Right lobe of liver (tissue), 6 donors: Measurements from ENCODE around the gene MED12L. TPM values are rescaled to one million over a fixed set of nuclear protein-coding genes. Genes with fewer than 3 reads are reported as not detected.

Source experiments
- ATAC-seq, 4 donors: fragments of 200-7000 bp; cut with Tn5 transposase; one replicate each; pipeline ENCODE4 v1.9.1; 2020; ENCODE audit warnings: mild to moderate bottlenecking in 4 of 4, moderate library complexity in 4 of 4
- DNase-seq, 3 donors: peaks; one replicate each; pipeline ENCODE4 v3.0.0-alpha.2; 2020
- H3K27ac ChIP-seq, 3 donors: fragments of 200-600 bp; one replicate each; pipeline ENCODE4 v1.8.0; 2022
- H3K27me3 ChIP-seq, 2 donors: fragments of 200-600 bp; one replicate each; pipeline ENCODE4 v1.8.0; 2022
- H3K36me3 ChIP-seq, 4 donors: fragments of 200-600 bp; sonication (generic) in 1 of 4; one replicate each; pipeline versions ENCODE4 v1.5.1 to v1.8.0; 2017 to 2022; ENCODE audit warnings: control low read depth in 1 of 4
- H3K4me1 ChIP-seq, 4 donors: fragments of 200-600 bp; sonication (generic) in 1 of 4; one replicate each; pipeline versions ENCODE4 v1.5.1 to v1.8.0; 2017 to 2022; ENCODE audit warnings: control low read depth in 1 of 4
- H3K4me3 ChIP-seq, 3 donors: fragments of 200-600 bp; one replicate each; pipeline ENCODE4 v1.8.0; 2022
- H3K9me3 ChIP-seq, 4 donors: fragments of 200-600 bp; sonication (generic) in 1 of 4; one replicate each; pipeline versions ENCODE4 v1.5.1 to v1.8.0; 2017 to 2022; ENCODE audit warnings: control low read depth in 1 of 4
- POLR2A ChIP-seq: fragments of 450-650 bp; IDR thresholded peaks from one replicate; pipeline ENCODE4 v1.6.1; 2017; ENCODE audit warnings: antibody characterized with exemption, mild to moderate bottlenecking
- WGBS: methylation state at CpG from one replicate; pipeline ENCODE4 v1.1.6; 2018; ENCODE audit warnings: low coverage, low lambda C conversion rate; ENCODE audit not compliant: insufficient coverage; ENCODE audit errors: missing lambda C conversion rate; 5-methylcytosine and 5-hydroxymethylcytosine counted together
- intact Hi-C, 2 donors: fragments of 100-400 bp; cut with DNase I; formaldehyde crosslinking; loops; one replicate each; pipeline versions ENCODE4 v1.11.2 to v1.14.1; 2022
- total RNA-seq, 6 experiments: library from RNA; depleted of rRNA in 2 of 6; stranded (reverse); fragments of >200 nt in 2 of 6; fragmentation: NEBNext Ultra II Directional in 3 of 6; extraction: Animal tissue kit (Norgen Biotek cat#: 25700) in 3 of 6; gene quantifications; one replicate each; pipeline versions ENCODE4 v1.1.0 to v1.2.4, GENCODE V29; 2016 to 2023
- TF ChIP-seq, protein P1 (sequence below), 4 donors: fragments of 200-600 bp in 3 of 4; fragments of 450-650 bp in 1 of 4; IDR thresholded peaks; one replicate each; pipeline versions ENCODE4 v1.5.1 to v1.8.0; 2016 to 2022; ENCODE audit warnings: antibody characterized with exemption in 4 of 4, mild to moderate bottlenecking in 2 of 4
- donor health status: DM: no; HTN: yes; CAD: no.
- donor health status: DM: no; HTN: no; CAD: no.
- donor health status: DM: no; HTN: no; CAD: no.
- donor health status: DM: no; HTN: yes; CAD: no.
- donor health status: DM: no; HTN: yes; CAD: no.

The MED12L gene
- total RNA-seq, 6 experiments from 2014 or later, result 0.04 to 0.64 (median 0.40) TPM

DNA sequence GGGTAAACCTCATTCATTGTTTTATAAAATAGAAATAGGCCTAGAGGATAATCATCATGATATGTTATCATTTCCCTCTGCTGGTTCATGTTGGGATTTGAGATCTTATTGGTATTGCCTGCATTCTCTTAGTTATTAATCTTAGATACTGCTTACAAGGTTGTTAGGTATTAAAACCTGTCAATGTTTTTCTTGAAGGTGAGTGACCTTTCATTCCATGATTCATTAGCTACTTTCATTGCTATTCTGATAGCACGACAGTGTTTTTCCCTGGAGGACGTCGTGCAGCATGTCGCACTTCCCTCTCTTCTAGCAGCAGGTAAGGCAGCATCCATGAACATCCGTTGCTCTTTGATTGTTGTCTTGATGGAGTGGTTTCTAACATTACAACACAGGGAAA lies 282.0 kb downstream of the MED12L start:
- no peak for TF ChIP-seq POLR2A
- TF ChIP-seq, protein P1, sequence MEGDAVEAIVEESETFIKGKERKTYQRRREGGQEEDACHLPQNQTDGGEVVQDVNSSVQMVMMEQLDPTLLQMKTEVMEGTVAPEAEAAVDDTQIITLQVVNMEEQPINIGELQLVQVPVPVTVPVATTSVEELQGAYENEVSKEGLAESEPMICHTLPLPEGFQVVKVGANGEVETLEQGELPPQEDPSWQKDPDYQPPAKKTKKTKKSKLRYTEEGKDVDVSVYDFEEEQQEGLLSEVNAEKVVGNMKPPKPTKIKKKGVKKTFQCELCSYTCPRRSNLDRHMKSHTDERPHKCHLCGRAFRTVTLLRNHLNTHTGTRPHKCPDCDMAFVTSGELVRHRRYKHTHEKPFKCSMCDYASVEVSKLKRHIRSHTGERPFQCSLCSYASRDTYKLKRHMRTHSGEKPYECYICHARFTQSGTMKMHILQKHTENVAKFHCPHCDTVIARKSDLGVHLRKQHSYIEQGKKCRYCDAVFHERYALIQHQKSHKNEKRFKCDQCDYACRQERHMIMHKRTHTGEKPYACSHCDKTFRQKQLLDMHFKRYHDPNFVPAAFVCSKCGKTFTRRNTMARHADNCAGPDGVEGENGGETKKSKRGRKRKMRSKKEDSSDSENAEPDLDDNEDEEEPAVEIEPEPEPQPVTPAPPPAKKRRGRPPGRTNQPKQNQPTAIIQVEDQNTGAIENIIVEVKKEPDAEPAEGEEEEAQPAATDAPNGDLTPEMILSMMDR (IDR thresholded peaks at IDR 0.05), result no peak
- no peak for ATAC-seq
- intact Hi-C loops, result no loop called here

DNA sequence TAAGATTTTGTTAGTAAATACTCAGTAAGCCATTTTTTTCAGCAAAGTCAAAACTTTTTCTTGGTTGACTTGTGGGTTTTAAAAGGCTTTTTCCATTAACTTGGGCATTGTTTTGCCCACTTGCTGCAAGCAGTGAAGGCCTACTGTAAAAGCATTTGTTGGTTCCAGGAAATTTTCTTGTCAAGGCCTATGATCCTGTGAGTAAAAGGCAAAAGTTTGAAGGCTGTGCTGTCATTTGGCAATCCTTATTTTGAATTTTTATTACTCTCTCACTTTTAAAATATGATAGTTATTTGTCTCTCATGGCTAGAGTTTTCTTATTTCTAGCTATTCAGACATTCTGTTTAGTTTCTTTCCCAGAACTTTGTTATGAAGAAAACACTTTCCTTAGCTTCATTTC lies 286.1 kb downstream of the MED12L start:
- intact Hi-C loops, result no loop called here

More for the DNA sequence above, 282.0 kb downstream of the MED12L start:
- 73% methylated on average over 5 of the region's 5 CpGs for WGBS
- DNase-seq, result no peak
- no peak overlapping the region for H3K27ac ChIP-seq
- H3K4me1 ChIP-seq, result no peaks in the 10 kb centered on the region
- H3K9me3 ChIP-seq, result no peaks in the 10 kb centered on the region
- H3K4me3 ChIP-seq, result no peak overlapping the region
- no peaks in the 10 kb centered on the region for H3K27me3 ChIP-seq
- H3K36me3 ChIP-seq, result no peaks in the 10 kb centered on the region

DNA sequence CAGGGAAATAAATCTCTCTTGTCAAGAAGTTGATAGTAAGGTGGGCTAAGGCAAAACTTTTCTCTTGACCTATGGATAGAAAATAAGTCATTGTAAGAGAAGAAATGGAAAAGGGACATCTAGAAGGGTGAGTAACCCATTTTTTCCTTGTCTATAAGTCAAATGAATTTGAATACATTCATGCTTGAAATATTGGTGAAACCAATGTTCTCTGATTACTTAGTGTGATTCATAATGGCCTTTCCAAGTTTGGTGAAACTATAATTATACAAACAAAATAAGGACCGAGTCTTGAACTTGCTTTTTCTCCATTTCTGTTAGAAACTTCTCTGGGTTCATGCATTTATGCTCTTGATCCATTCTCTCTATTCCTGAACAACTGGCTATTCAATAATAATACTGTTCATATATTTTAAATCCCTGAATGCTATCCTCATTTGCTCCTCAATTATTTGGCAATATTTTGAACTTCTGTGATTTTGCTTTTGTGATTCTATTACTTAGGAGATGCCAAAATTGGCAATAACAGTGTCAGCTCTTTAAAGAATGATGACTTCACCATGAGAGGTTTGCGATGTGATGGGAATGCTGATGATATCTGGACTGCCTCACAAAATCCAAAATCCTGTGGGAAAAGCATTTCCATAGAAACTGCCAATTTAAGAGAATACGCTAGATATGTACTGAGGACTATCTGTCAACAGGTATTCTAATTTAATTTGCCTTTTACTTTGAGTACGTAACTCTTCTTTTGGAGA lies 286.8 kb downstream of the MED12L start:
- DNase-seq (no peak), ATAC-seq (no peak)
- Histone ChIP-seq H3K4me3 (no peak overlapping the region), H3K9me3 (no peaks in the 10 kb centered on the region), H3K27ac (no peak overlapping the region), H3K4me1 (no peaks in the 10 kb centered on the region), H3K27me3 (no peaks in the 10 kb centered on the region), H3K36me3 (no peaks in the 10 kb centered on the region)
- WGBS, result 78% methylated on average over 4 of the region's 4 CpGs
- intact Hi-C loops, result no loop called here
- TF ChIP-seq POLR2A, result no peak
- TF ChIP-seq, protein P1 (IDR thresholded peaks at IDR 0.05), result no peak

More for the DNA sequence above, 286.1 kb downstream of the MED12L start:
- no peak overlapping the region for H3K4me3 ChIP-seq
- no peak for DNase-seq
- H3K27ac ChIP-seq, result no peak overlapping the region
- TF ChIP-seq, protein P1 (IDR thresholded peaks at IDR 0.05), result no peak
- no peak for TF ChIP-seq POLR2A
- no peaks in the 10 kb centered on the region for H3K27me3 ChIP-seq
- no peaks in the 10 kb centered on the region for H3K36me3 ChIP-seq
- ATAC-seq, result no peak
- no peaks in the 10 kb centered on the region for H3K4me1 ChIP-seq
- H3K9me3 ChIP-seq, result no peaks in the 10 kb centered on the region

DNA sequence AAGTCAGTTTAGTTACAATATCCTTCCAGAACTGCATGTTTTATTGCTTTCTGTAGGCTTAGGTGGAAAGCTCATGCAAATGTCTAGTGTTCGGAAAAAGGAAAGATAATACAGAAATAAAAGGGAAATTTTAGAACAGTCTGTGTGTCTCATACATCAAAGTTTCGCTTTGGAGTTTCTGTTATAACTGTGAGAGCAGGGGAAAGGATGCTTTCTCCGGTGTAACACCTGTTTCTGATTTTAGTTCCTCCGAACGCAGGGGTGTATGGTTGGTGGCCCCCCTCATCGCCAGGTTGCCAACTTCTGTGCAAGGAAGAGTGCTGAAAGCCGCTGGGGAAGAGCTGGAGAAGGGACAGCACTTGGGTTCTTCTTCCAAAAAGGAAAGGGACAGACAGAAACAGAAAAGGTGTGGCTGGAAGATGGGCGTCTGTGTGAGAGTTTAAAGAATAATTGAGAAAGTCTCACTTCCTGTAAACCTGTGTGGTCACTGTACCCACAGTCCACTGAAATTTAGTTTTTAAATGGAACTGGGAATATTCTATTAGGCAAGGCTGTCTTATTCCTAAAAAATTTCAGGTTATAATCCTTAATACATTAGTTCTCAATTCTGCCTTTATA lies 292.4 kb downstream of the MED12L start:
- no peaks in the 10 kb centered on the region for H3K4me1 ChIP-seq
- WGBS, result 68% methylated on average over 8 of the region's 8 CpGs
- no peak for ATAC-seq

More for the DNA sequence above, 292.4 kb downstream of the MED12L start:
- no peak overlapping the region for H3K4me3 ChIP-seq
- no peak overlapping the region for H3K27ac ChIP-seq
- no peak for TF ChIP-seq POLR2A
- TF ChIP-seq, protein P1 (IDR thresholded peaks at IDR 0.05), result no peak
- H3K9me3 ChIP-seq, result no peaks in the 10 kb centered on the region
- intact Hi-C loops, result no loop called here
- no peaks in the 10 kb centered on the region for H3K36me3 ChIP-seq
- no peaks in the 10 kb centered on the region for H3K27me3 ChIP-seq
- DNase-seq, result no peak
